Measurements from ENCODE around the gene ANKH. TPM values are rescaled to one million over a fixed set of nuclear protein-coding genes. Genes with fewer than 3 reads are reported as not detected.

The ANKH gene
- total RNA-seq, 1 experiment from 2014 or later = 13.9 TPM

DNA sequence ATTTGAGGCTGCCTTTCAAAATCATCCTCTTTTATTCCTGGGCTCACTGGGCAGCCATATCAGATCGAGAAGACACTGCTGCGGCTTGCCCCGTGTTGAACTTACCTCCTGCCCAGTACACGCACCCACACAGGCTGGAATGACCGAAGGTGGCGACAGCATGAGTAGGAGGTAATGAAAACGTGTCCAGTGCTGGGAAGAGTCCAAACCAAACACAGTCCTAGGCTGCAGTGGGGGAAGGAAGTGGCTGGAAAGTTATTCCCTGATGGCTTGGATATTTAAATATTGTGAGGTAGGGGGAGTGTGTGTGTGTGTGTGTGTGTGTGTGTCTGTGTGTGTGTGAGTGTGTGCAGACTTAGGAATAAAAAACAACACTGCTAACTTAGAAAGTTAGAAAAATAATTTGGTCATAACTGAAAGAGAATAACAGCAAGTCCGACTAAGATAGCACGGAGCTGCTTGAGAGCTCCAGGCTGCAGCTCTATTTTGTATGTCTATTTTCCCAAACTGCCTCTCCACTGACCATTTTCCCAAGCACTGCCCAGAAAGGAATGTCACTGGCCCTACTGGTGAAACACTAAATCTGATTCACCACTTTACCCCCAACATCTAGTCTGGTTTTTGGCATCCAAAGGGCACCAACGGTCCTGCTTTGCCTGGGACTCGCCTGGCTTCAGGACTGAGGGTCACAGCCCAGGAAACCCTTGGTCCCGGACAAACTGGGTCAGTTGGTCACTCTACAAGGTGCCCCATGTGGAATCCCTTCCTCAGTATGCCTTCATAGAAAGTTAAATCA is 41.2 kb downstream of the ANKH start:
- H3K9me3 ChIP-seq (ENCODE audit: low read depth, low read length, poor library complexity, severe bottlenecking) = no peaks in the 10 kb centered on the region
- BruUV-seq (replicated peaks) = no TSS peak
- POLR2A ChIA-PET (ENCODE audit: low non-redundant PET) = no interaction called here
- CTCF ChIA-PET = no interaction called here
- H3K27me3 ChIP-seq (replicated peaks; ENCODE audit: insufficient read depth, low read depth, low read length, poor library complexity) = peaks cover 3% of the 10 kb centered on the region
- DNase-seq (ENCODE audit: low spot score) = no peak
- no peaks in the 10 kb centered on the region for H3K4me1 ChIP-seq (ENCODE audit: insufficient read depth, low read length, poor library complexity, severe bottlenecking)
- no peak overlapping the region for H3K27ac ChIP-seq (ENCODE audit: low read depth, low read length, poor library complexity, severe bottlenecking)
- H3K4me3 ChIP-seq (ENCODE audit: low read depth, low read length, poor library complexity, severe bottlenecking) = no peak overlapping the region
- TF ChIP-seq EZH2 (IDR thresholded peaks at IDR 0.05; ENCODE audit: borderline replicate concordance, low read depth, low read length, poor library complexity, severe bottlenecking) = no peak
- intact Hi-C loops (cut with micrococcal nuclease; ENCODE audit: unreplicated experiment) = no loop called here
- H3K36me3 ChIP-seq (ENCODE audit: insufficient read depth, low read length, poor library complexity, severe bottlenecking) = no peaks in the 10 kb centered on the region

DNA sequence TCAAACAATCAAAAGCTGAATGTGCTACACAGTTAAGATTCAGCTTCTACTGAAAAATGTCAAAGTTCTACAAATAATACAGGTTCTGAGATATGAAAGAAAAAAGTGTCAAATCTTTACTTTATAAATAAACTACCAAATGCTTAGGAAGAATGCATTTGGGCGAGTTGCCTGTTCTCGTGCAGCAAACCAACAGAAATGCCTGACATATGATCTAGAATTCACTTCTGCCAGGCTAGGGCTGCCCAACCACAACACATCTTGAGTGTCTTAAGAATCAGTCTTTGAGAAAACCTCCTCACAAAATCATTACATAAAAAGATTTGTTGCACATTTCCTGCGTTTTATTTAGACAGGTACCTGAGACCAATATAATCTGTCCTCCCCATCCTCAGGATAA is 42.2 kb downstream of the ANKH start:
- Histone ChIP-seq H3K4me1 (ENCODE audit: insufficient read depth, low read length, poor library complexity, severe bottlenecking) (no peaks in the 10 kb centered on the region), H3K27me3 (replicated peaks; ENCODE audit: insufficient read depth, low read depth, low read length, poor library complexity) (peaks cover 3% of the 10 kb centered on the region), H3K9me3 (ENCODE audit: low read depth, low read length, poor library complexity, severe bottlenecking) (no peaks in the 10 kb centered on the region), H3K36me3 (ENCODE audit: insufficient read depth, low read length, poor library complexity, severe bottlenecking) (no peaks in the 10 kb centered on the region), H3K4me3 (ENCODE audit: low read depth, low read length, poor library complexity, severe bottlenecking) (no peak overlapping the region), H3K27ac (ENCODE audit: low read depth, low read length, poor library complexity, severe bottlenecking) (no peak overlapping the region)
- ChIA-PET POLR2A (ENCODE audit: low non-redundant PET) (no interaction called here), CTCF (no interaction called here)
- no TSS peak for BruUV-seq (replicated peaks)
- intact Hi-C loops (cut with micrococcal nuclease; ENCODE audit: unreplicated experiment) = no loop called here
- no peak for TF ChIP-seq EZH2 (IDR thresholded peaks at IDR 0.05; ENCODE audit: borderline replicate concordance, low read depth, low read length, poor library complexity, severe bottlenecking)
- TF ChIP-seq, protein P1, sequence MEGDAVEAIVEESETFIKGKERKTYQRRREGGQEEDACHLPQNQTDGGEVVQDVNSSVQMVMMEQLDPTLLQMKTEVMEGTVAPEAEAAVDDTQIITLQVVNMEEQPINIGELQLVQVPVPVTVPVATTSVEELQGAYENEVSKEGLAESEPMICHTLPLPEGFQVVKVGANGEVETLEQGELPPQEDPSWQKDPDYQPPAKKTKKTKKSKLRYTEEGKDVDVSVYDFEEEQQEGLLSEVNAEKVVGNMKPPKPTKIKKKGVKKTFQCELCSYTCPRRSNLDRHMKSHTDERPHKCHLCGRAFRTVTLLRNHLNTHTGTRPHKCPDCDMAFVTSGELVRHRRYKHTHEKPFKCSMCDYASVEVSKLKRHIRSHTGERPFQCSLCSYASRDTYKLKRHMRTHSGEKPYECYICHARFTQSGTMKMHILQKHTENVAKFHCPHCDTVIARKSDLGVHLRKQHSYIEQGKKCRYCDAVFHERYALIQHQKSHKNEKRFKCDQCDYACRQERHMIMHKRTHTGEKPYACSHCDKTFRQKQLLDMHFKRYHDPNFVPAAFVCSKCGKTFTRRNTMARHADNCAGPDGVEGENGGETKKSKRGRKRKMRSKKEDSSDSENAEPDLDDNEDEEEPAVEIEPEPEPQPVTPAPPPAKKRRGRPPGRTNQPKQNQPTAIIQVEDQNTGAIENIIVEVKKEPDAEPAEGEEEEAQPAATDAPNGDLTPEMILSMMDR (conservative IDR thresholded peaks at IDR 0.05; ENCODE audit: low read depth, low read length) = no peak
- DNase-seq (ENCODE audit: low spot score) = no peak

DNA sequence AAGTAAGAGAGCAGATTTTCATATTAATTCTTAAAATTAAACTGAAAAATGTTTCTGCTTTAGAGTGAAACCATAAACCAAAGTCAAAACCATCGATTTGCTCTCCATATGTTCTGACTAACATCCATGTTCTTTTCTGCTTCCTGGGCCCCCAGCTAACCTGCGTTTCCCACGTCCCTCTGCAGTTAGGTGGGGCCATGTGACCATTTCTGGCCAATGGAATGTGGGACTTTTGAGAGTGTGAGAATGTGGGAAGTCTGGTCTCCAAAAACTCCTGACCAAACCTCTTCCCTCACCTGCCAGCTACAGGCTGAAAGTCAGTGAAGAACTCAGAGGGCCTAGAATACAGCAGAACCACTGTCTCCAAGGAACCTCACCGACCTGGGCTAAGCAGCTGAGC is 44.9 kb downstream of the ANKH start:
- peaks cover 3% of the 10 kb centered on the region for H3K27me3 ChIP-seq (replicated peaks; ENCODE audit: insufficient read depth, low read depth, low read length, poor library complexity)
- BruUV-seq (replicated peaks) = no TSS peak
- intact Hi-C loops (cut with micrococcal nuclease; ENCODE audit: unreplicated experiment) = no loop called here
- H3K4me3 ChIP-seq (ENCODE audit: low read depth, low read length, poor library complexity, severe bottlenecking) = no peak overlapping the region
- H3K4me1 ChIP-seq (ENCODE audit: insufficient read depth, low read length, poor library complexity, severe bottlenecking) = no peaks in the 10 kb centered on the region
- no peaks in the 10 kb centered on the region for H3K9me3 ChIP-seq (ENCODE audit: low read depth, low read length, poor library complexity, severe bottlenecking)
- CTCF ChIA-PET = no interaction called here
- no peak for DNase-seq (ENCODE audit: low spot score)
- H3K36me3 ChIP-seq (ENCODE audit: insufficient read depth, low read length, poor library complexity, severe bottlenecking) = no peaks in the 10 kb centered on the region
- H3K27ac ChIP-seq (ENCODE audit: low read depth, low read length, poor library complexity, severe bottlenecking) = no peak overlapping the region
- TF ChIP-seq EZH2 (IDR thresholded peaks at IDR 0.05; ENCODE audit: borderline replicate concordance, low read depth, low read length, poor library complexity, severe bottlenecking) = no peak
- POLR2A ChIA-PET (ENCODE audit: low non-redundant PET) = no interaction called here

DNA sequence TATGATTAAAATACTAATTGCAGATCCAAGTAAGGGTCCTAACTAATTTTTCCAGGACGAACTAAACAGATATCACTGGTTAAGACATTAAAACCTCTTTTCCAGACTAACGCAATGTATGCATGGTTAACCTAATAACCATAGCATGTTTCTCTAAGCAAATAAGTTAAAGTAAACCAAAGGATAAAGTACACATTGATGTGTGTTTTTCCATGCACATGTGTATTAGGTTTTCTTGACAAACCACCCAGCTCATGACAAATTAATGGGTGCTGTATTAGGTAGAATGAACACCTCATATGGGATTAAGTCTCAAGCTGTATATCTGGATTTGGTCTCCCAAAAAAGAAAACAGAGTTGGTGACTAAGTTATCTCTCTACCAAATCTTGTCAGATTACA is 45.6 kb downstream of the ANKH start:
- intact Hi-C loops (cut with micrococcal nuclease; ENCODE audit: unreplicated experiment) = no loop called here
- CTCF ChIA-PET = no interaction called here

More for the DNA sequence above, 45.6 kb downstream of the ANKH start:
- TF ChIP-seq, protein P1 (conservative IDR thresholded peaks at IDR 0.05; ENCODE audit: low read depth, low read length) = no peak
- TF ChIP-seq EZH2 (IDR thresholded peaks at IDR 0.05; ENCODE audit: borderline replicate concordance, low read depth, low read length, poor library complexity, severe bottlenecking) = no peak
- no TSS peak for BruUV-seq (replicated peaks)
- no peaks in the 10 kb centered on the region for H3K9me3 ChIP-seq (ENCODE audit: low read depth, low read length, poor library complexity, severe bottlenecking)
- no peak overlapping the region for H3K4me3 ChIP-seq (ENCODE audit: low read depth, low read length, poor library complexity, severe bottlenecking)
- DNase-seq (ENCODE audit: low spot score) = no peak
- H3K27ac ChIP-seq (ENCODE audit: low read depth, low read length, poor library complexity, severe bottlenecking) = no peak overlapping the region
- no peaks in the 10 kb centered on the region for H3K4me1 ChIP-seq (ENCODE audit: insufficient read depth, low read length, poor library complexity, severe bottlenecking)
- POLR2A ChIA-PET (ENCODE audit: low non-redundant PET) = no interaction called here
- H3K36me3 ChIP-seq (ENCODE audit: insufficient read depth, low read length, poor library complexity, severe bottlenecking) = no peaks in the 10 kb centered on the region
- H3K27me3 ChIP-seq (replicated peaks; ENCODE audit: insufficient read depth, low read depth, low read length, poor library complexity) = no peaks in the 10 kb centered on the region
